ENCODE data around the gene KCNJ18. TPM values are rescaled to one million over a fixed set of nuclear protein-coding genes. Genes with fewer than 3 reads are reported as not detected.
"Not testable (repeated sequence)": the region's sequence is repeated elsewhere in the genome, so short reads cannot be mapped to it uniquely, and the experiment has no call there.

KCNJ18 gene
- total RNA-seq (not detected), polyA plus RNA-seq (not detected)
- long read RNA-seq, donor 1, result 0 reads
- long read RNA-seq, donor 2, result 0 reads
- long read RNA-seq, donor 3, result 0 reads
- long read RNA-seq, donor 4, result 0 reads
- long read RNA-seq, donor 5, result 0 reads

GRCh38 chr17:21691883-21692703 is at the start of gene KCNJ18:
Gene KCNJ18 (plus strand): TSS chr17:21692523. CDS start chr17:21702787, 10,264 bp downstream.
- H3K4me3 ChIP-seq; H3K9ac ChIP-seq (ENCODE audit: insufficient read depth in 1 of 2, low read length in 2 of 2); H3K4me1 ChIP-seq (ENCODE audit: control insufficient read depth in 5 of 5, insufficient read depth in 5 of 5, low read length in 5 of 5); H3K27ac ChIP-seq (ENCODE audit: low read depth in 1 of 2, low read length in 1 of 2); H3K27me3 ChIP-seq (ENCODE audit: control insufficient read depth in 3 of 3, insufficient read depth in 3 of 3, low read length in 2 of 3); H3K36me3 ChIP-seq (ENCODE audit: control insufficient read depth in 4 of 4, insufficient read depth in 4 of 4, low read length in 4 of 4); ATAC-seq (ENCODE audit: insufficient read depth, low FRiP score); H3K9me3 ChIP-seq (ENCODE audit: control insufficient read depth in 4 of 4, insufficient read depth in 3 of 4, low read length in 3 of 4); DNase-seq: not testable (repeated sequence)
- 78 to 86% methylated on average over 17 to 18 of the region's 18 CpGs for WGBS, 2 donors

DNA sequence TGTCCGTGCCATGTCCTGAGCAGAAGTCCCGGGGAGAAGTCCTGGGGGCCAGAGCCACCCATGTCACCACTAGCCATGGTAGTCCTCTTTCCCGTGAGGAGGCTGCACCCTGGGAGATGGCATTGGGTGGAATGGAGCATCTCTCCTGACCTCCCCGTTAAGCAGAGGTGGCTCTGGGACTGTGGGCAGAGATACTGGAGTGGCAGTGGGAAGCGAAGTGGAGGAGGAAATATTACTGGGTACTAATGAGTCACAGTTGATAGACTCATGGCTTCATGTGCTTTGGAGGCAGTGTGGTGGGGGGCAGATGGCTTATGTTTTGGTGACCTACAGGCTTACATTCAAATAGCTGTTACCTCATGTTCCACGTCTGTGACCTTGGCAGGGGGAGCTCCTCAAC is 44.2 kb upstream of the KCNJ18 start:
- H3K9me3 ChIP-seq (ENCODE audit: control insufficient read depth in 4 of 4, insufficient read depth in 3 of 4, low read length in 3 of 4); H3K9ac ChIP-seq (ENCODE audit: insufficient read depth in 1 of 2, low read length in 2 of 2); DNase-seq; H3K36me3 ChIP-seq (ENCODE audit: control insufficient read depth in 4 of 4, insufficient read depth in 4 of 4, low read length in 4 of 4); H3K27me3 ChIP-seq (ENCODE audit: control insufficient read depth in 3 of 3, insufficient read depth in 3 of 3, low read length in 2 of 3); H3K4me3 ChIP-seq; ATAC-seq (ENCODE audit: insufficient read depth, low FRiP score); H3K27ac ChIP-seq (ENCODE audit: low read depth in 1 of 2, low read length in 1 of 2); H3K4me1 ChIP-seq (ENCODE audit: control insufficient read depth in 5 of 5, insufficient read depth in 5 of 5, low read length in 5 of 5): not testable (repeated sequence)
- 83% methylated on average over 6 of the region's 6 CpGs for WGBS, 2 donors

- not testable (repeated sequence) for DNase-seq; H3K27ac ChIP-seq (ENCODE audit: low read depth in 1 of 2, low read length in 1 of 2); H3K4me3 ChIP-seq; ATAC-seq (ENCODE audit: insufficient read depth, low FRiP score); H3K27me3 ChIP-seq (ENCODE audit: control insufficient read depth in 3 of 3, insufficient read depth in 3 of 3, low read length in 2 of 3); H3K9ac ChIP-seq (ENCODE audit: insufficient read depth in 1 of 2, low read length in 2 of 2); H3K9me3 ChIP-seq (ENCODE audit: control insufficient read depth in 4 of 4, insufficient read depth in 3 of 4, low read length in 3 of 4); H3K36me3 ChIP-seq (ENCODE audit: control insufficient read depth in 4 of 4, insufficient read depth in 4 of 4, low read length in 4 of 4); H3K4me1 ChIP-seq (ENCODE audit: control insufficient read depth in 5 of 5, insufficient read depth in 5 of 5, low read length in 5 of 5)
- 79 to 86% methylated on average over 1 of the region's 1 CpG for WGBS, 2 donors
Observed at GRCh38 chr17:21650043-21650442, 42.3 kb upstream of the KCNJ18 start.

- not testable (repeated sequence) for H3K4me1 ChIP-seq (ENCODE audit: control insufficient read depth in 5 of 5, insufficient read depth in 5 of 5, low read length in 5 of 5); H3K4me3 ChIP-seq; ATAC-seq (ENCODE audit: insufficient read depth, low FRiP score); H3K9me3 ChIP-seq (ENCODE audit: control insufficient read depth in 4 of 4, insufficient read depth in 3 of 4, low read length in 3 of 4); H3K9ac ChIP-seq (ENCODE audit: insufficient read depth in 1 of 2, low read length in 2 of 2); H3K36me3 ChIP-seq (ENCODE audit: control insufficient read depth in 4 of 4, insufficient read depth in 4 of 4, low read length in 4 of 4); H3K27ac ChIP-seq (ENCODE audit: low read depth in 1 of 2, low read length in 1 of 2); H3K27me3 ChIP-seq (ENCODE audit: control insufficient read depth in 3 of 3, insufficient read depth in 3 of 3, low read length in 2 of 3); DNase-seq
- 26 to 30% methylated on average over 3 to 4 of the region's 4 CpGs for WGBS, 2 donors
Observed at GRCh38 chr17:21652049-21652448, 40.3 kb upstream of the KCNJ18 start.

- H3K9me3 ChIP-seq (ENCODE audit: control insufficient read depth in 4 of 4, insufficient read depth in 3 of 4, low read length in 3 of 4); H3K9ac ChIP-seq (ENCODE audit: insufficient read depth in 1 of 2, low read length in 2 of 2); ATAC-seq (ENCODE audit: insufficient read depth, low FRiP score); H3K36me3 ChIP-seq (ENCODE audit: control insufficient read depth in 4 of 4, insufficient read depth in 4 of 4, low read length in 4 of 4); H3K27ac ChIP-seq (ENCODE audit: low read depth in 1 of 2, low read length in 1 of 2); DNase-seq; H3K4me1 ChIP-seq (ENCODE audit: control insufficient read depth in 5 of 5, insufficient read depth in 5 of 5, low read length in 5 of 5); H3K4me3 ChIP-seq; H3K27me3 ChIP-seq (ENCODE audit: control insufficient read depth in 3 of 3, insufficient read depth in 3 of 3, low read length in 2 of 3): not testable (repeated sequence)
- WGBS, 2 donors, result 85 to 87% methylated on average over 10 of the region's 10 CpGs
Observed at GRCh38 chr17:21653211-21653610, 39.1 kb upstream of the KCNJ18 start.

GRCh38 chr17:21656518-21657309 is 35.6 kb upstream of the KCNJ18 start:
- H3K9ac ChIP-seq (ENCODE audit: insufficient read depth in 1 of 2, low read length in 2 of 2); H3K27me3 ChIP-seq (ENCODE audit: control insufficient read depth in 3 of 3, insufficient read depth in 3 of 3, low read length in 2 of 3); ATAC-seq (ENCODE audit: insufficient read depth, low FRiP score); H3K36me3 ChIP-seq (ENCODE audit: control insufficient read depth in 4 of 4, insufficient read depth in 4 of 4, low read length in 4 of 4); DNase-seq; H3K27ac ChIP-seq (ENCODE audit: low read depth in 1 of 2, low read length in 1 of 2); H3K4me3 ChIP-seq; H3K4me1 ChIP-seq (ENCODE audit: control insufficient read depth in 5 of 5, insufficient read depth in 5 of 5, low read length in 5 of 5): not testable (repeated sequence)
- peaks cover 0 to 11% (median 1%) of the 10 kb centered on the region in 4 donors for H3K9me3 ChIP-seq (ENCODE audit: control insufficient read depth in 4 of 4, insufficient read depth in 3 of 4, low read length in 3 of 4)
- 65 to 66% methylated on average over 47 of the region's 47 CpGs for WGBS, 2 donors

DNA sequence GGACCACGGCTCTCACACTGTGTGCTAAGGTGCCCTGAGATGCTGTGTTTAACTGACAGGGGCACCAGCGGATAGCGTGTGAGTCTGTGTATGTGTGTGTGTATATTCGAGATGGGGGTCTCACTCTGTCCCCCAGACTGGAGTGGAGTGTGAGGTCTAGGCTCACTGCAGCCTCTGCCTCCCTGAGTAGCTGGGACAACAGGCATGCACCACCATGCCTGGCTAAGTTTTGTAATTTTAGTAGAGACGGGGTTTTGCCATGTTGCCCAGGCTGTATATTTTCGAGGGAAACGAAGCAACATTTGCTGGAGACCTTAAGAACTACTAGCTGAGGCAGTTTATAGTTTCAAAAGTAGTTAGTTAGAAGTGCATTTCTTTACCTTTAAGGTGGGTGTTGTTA is 32.7 kb upstream of the KCNJ18 start:
- ATAC-seq (ENCODE audit: insufficient read depth, low FRiP score), result not testable (repeated sequence)
- 65 to 71% methylated on average over 6 of the region's 7 CpGs for WGBS, 2 donors

GRCh38 chr17:21661455-21661854 is 30.9 kb upstream of the KCNJ18 start:
- not testable (repeated sequence) for ATAC-seq (ENCODE audit: insufficient read depth, low FRiP score); H3K27ac ChIP-seq (ENCODE audit: low read depth in 1 of 2, low read length in 1 of 2); DNase-seq; H3K4me1 ChIP-seq (ENCODE audit: control insufficient read depth in 5 of 5, insufficient read depth in 5 of 5, low read length in 5 of 5); H3K9ac ChIP-seq (ENCODE audit: insufficient read depth in 1 of 2, low read length in 2 of 2); H3K27me3 ChIP-seq (ENCODE audit: control insufficient read depth in 3 of 3, insufficient read depth in 3 of 3, low read length in 2 of 3); H3K4me3 ChIP-seq; H3K36me3 ChIP-seq (ENCODE audit: control insufficient read depth in 4 of 4, insufficient read depth in 4 of 4, low read length in 4 of 4)
- H3K9me3 ChIP-seq (ENCODE audit: control insufficient read depth in 4 of 4, insufficient read depth in 3 of 4, low read length in 3 of 4), result peaks cover 0 to 24% (median 5%) of the 10 kb centered on the region in 4 donors
- WGBS, 2 donors, result 55 to 97% methylated on average over 1 of the region's 1 CpG

More for the DNA sequence above, 32.7 kb upstream of the KCNJ18 start:
- not testable (repeated sequence) for H3K27ac ChIP-seq (ENCODE audit: low read depth in 1 of 2, low read length in 1 of 2); H3K4me3 ChIP-seq; H3K4me1 ChIP-seq (ENCODE audit: control insufficient read depth in 5 of 5, insufficient read depth in 5 of 5, low read length in 5 of 5); DNase-seq; H3K27me3 ChIP-seq (ENCODE audit: control insufficient read depth in 3 of 3, insufficient read depth in 3 of 3, low read length in 2 of 3); H3K9ac ChIP-seq (ENCODE audit: insufficient read depth in 1 of 2, low read length in 2 of 2); H3K36me3 ChIP-seq (ENCODE audit: control insufficient read depth in 4 of 4, insufficient read depth in 4 of 4, low read length in 4 of 4)
- H3K9me3 ChIP-seq (ENCODE audit: control insufficient read depth in 4 of 4, insufficient read depth in 3 of 4, low read length in 3 of 4), result peaks cover 0 to 22% (median 4%) of the 10 kb centered on the region in 4 donors

Measured in lung (tissue), 14 donors.